Gastrocnemius medialis (tissue), 4 donors: Measurements from ENCODE around the gene MFNG.

Experiments used
- POLR2A ChIP-seq, 2 donors: fragments of 450-650 bp; IDR thresholded peaks; one replicate each; pipeline ENCODE4 v1.6.1; 2017; ENCODE audit warnings: antibody characterized with exemption in 2 of 2, mild to moderate bottlenecking in 2 of 2, moderate library complexity in 2 of 2
- TF ChIP-seq, protein P1 (sequence below), 5 experiments: fragments of 450-650 bp in 3 of 5; fragments of 200-600 bp in 2 of 5; sonication (generic) in 2 of 5; IDR thresholded peaks in 4 of 5; conservative IDR thresholded peaks in 1 of 5; 1 replicate in 4 of 5; 2 replicates in 1 of 5; pipeline ENCODE4 v1.5.1; 2016 to 2019; ENCODE audit warnings: antibody characterized with exemption in 5 of 5, mild to moderate bottlenecking in 3 of 5, moderate library complexity in 3 of 5

DNA sequence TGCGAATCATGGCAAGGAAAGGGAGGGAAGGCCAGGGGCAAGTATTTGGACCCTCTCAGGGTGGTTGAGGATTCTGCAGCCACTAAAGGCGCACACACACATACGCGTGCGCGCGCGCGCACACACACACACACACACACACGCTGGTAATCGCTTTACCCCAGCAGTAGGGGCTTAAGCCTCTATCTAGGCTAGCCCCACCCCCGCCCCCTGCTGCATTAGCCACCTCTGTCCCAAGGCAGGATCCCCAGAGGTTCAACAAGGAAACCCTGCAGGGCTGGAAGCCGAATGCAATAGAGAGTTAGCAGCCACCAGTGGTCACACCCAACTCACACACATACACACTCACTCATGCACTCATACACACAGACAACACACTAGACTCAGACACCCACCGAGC lies 30.3 kb downstream of the MFNG start:
- TF ChIP-seq, protein P1, sequence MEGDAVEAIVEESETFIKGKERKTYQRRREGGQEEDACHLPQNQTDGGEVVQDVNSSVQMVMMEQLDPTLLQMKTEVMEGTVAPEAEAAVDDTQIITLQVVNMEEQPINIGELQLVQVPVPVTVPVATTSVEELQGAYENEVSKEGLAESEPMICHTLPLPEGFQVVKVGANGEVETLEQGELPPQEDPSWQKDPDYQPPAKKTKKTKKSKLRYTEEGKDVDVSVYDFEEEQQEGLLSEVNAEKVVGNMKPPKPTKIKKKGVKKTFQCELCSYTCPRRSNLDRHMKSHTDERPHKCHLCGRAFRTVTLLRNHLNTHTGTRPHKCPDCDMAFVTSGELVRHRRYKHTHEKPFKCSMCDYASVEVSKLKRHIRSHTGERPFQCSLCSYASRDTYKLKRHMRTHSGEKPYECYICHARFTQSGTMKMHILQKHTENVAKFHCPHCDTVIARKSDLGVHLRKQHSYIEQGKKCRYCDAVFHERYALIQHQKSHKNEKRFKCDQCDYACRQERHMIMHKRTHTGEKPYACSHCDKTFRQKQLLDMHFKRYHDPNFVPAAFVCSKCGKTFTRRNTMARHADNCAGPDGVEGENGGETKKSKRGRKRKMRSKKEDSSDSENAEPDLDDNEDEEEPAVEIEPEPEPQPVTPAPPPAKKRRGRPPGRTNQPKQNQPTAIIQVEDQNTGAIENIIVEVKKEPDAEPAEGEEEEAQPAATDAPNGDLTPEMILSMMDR (IDR thresholded peaks at IDR 0.05 in 4 of 5, conservative IDR thresholded peaks at IDR 0.05 in 1 of 5): no peak
- TF ChIP-seq POLR2A (IDR thresholded peaks at IDR 0.05): no peak
